Spleen (tissue), 11 donors: ENCODE measurements around the gene TTC34. TPM values are rescaled to one million over a fixed set of nuclear protein-coding genes. Genes with fewer than 3 reads are reported as not detected.
A peak's percentile ranks its signal among the peaks of the same experiment; 100 is the strongest.

Experiments used
- DNase-seq: peaks from one replicate; pipeline ENCODE4 v3.0.0-alpha.2; 2020
- H3K27ac ChIP-seq, 8 donors: fragments of 200-600 bp; sonication (generic) in 7 of 8; 1 replicate in 4 of 8; 2 replicates in 4 of 8; pipeline versions ENCODE4 v1.5.0 to v1.8.0; 2016 to 2021; ENCODE audit warnings: inconsistent platforms in 4 of 8, mild to moderate bottlenecking in 4 of 8, moderate library complexity in 1 of 8
- H3K27me3 ChIP-seq, 7 donors: fragments of 200-600 bp; sonication (generic) in 6 of 7; replicated peaks in 1 of 7; 1 replicate in 4 of 7; 2 replicates in 3 of 7; pipeline versions ENCODE4 v1.5.0 to v1.8.0; 2016 to 2021; ENCODE audit warnings: inconsistent platforms in 3 of 7, mild to moderate bottlenecking in 1 of 7
- H3K36me3 ChIP-seq, 6 donors: fragments of 200-600 bp; sonication (generic) in 5 of 6; 1 replicate in 4 of 6; 2 replicates in 2 of 6; pipeline versions ENCODE4 v1.5.0 to v1.8.0; 2016 to 2021; ENCODE audit warnings: inconsistent platforms in 2 of 6
- H3K4me1 ChIP-seq, 6 donors: fragments of 200-600 bp; sonication (generic) in 5 of 6; 1 replicate in 3 of 6; 2 replicates in 3 of 6; pipeline versions ENCODE4 v1.5.0 to v1.8.0; 2016 to 2021; ENCODE audit warnings: inconsistent platforms in 3 of 6
- H3K4me3 ChIP-seq, 8 donors: fragments of 200-600 bp; sonication (generic) in 7 of 8; 1 replicate in 4 of 8; 2 replicates in 4 of 8; pipeline versions ENCODE4 v1.5.0 to v1.8.0; 2016 to 2021; ENCODE audit warnings: inconsistent platforms in 4 of 8, mild to moderate bottlenecking in 4 of 8, moderate library complexity in 2 of 8
- H3K9me3 ChIP-seq, 8 donors: fragments of 200-600 bp; sonication (generic) in 7 of 8; 1 replicate in 4 of 8; 2 replicates in 4 of 8; pipeline versions ENCODE4 v1.5.0 to v1.8.0; 2016 to 2021; ENCODE audit warnings: inconsistent platforms in 4 of 8
- POLR2A ChIP-seq, 3 donors: fragments of 450-650 bp; IDR thresholded peaks; one replicate each; pipeline ENCODE4 v1.5.1; 2017; ENCODE audit warnings: antibody characterized with exemption in 3 of 3, mild to moderate bottlenecking in 1 of 3
- POLR2AphosphoS5 ChIP-seq, 3 donors: sonication (generic); formaldehyde crosslinking; IDR thresholded peaks; one replicate each; pipeline ENCODE4 v1.5.1; 2017; ENCODE audit warnings: antibody characterized with exemption in 3 of 3
- WGBS, 5 donors: extraction: QIAGEN DNeasy Blood & Tissue Kit in 3 of 5; methylation state at CpG; one replicate each; pipeline versions ENCODE4 v1.1.5 to v1.1.7; 2013 to 2018; 5-methylcytosine and 5-hydroxymethylcytosine counted together
- intact Hi-C: fragments of 100-400 bp; cut with DNase I; formaldehyde crosslinking; loops from one replicate; pipeline ENCODE4 v1.15.0; 2023; ENCODE audit warnings: low total_unique reads
- polyA plus RNA-seq, 3 donors: library from polyadenylated mRNA; stranded (reverse); fragments of 200-250 nt; gene quantifications; one replicate each; pipeline ENCODE4 v1.2.1, GENCODE V29; 2013
- total RNA-seq, 7 donors: library from RNA; depleted of rRNA in 3 of 7; stranded (reverse); fragments of >200 nt in 3 of 7; fragmentation: NEBNext Ultra II Directional in 4 of 7; extraction: Animal tissue kit (Norgen Biotek cat#: 25700) in 4 of 7; gene quantifications; one replicate each; pipeline versions ENCODE4 v1.1.0 to v1.2.1, GENCODE V29; 2016 to 2021
- TF ChIP-seq, protein P1 (sequence below), 11 experiments: fragments of 200-600 bp in 7 of 11; fragments of 450-650 bp in 4 of 11; sonication (generic) in 4 of 11; IDR thresholded peaks in 8 of 11; conservative IDR thresholded peaks in 3 of 11; 1 replicate in 7 of 11; 2 replicates in 4 of 11; pipeline versions ENCODE4 v1.4.0 to v1.8.0; 2016 to 2021; ENCODE audit warnings: antibody characterized with exemption in 11 of 11, inconsistent platforms in 4 of 11, mild to moderate bottlenecking in 1 of 11
- donor health status: healthy with polysubstance abuse.
- donor health status: DM: no; HTN: no; CAD: no; lungs with moderate emphysema.
- donor health status: DM: no; HTN: no; CAD: no.
- donor health status: Bipolar disorder and iron deficiency.
- donor health status: healthy.
- donor health status: DM: no; HTN: no; CAD: no.
- donor health status: DM: yes; HTN: yes; CAD: no.

TTC34 gene
- total and polyA plus RNA-seq, 10 donors = 0.09 to 2.8 (median 1.4) TPM

DNA sequence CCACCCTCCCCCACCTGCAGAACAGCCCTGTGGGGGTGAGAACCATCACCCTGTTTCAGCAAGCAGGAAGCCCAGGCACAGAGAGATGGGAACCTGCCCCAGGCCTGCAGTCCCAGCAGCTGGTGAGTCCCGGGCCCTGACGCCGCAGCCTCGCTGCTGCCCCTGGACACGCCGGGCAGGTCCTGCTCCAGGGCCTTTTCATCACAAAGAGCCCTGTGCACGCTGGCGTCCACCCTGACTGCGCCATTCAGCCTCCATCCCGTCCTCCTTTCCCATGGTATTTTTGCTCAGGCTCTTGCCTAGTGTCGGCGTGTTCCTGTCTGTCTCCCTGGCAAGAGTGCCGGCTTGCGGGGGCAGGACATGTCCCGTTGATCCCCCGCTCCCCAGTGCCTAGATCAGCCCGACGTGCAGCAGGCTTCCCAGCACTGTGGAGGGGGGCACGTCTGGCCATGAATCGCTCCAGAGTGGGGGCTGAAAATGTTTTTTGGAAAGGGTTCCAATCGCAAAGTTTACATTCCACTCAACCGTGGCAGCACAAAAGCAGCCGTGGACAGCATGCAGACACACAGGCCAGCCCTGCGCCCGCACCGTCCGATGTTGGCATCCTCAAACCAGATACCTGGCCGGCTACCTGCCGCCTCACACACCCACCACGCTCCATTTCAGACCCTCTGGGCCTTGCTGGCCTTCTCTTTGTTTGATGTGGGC is 6.3 kb upstream of the TTC34 start:
- Histone ChIP-seq H3K4me3 (no peak overlapping the region), H3K9me3 (peaks cover 0 to 12% (median 3%) of the 10 kb centered on the region in 8 donors), H3K4me1 (no peaks in the 10 kb centered on the region), H3K27ac (no peak overlapping the region), H3K27me3 (peaks cover 0 to 93% (median 7%) of the 10 kb centered on the region in 7 donors), H3K36me3 (no peaks in the 10 kb centered on the region)
- WGBS, 5 donors = 81 to 87% (median 83%) methylated on average over 30 of the region's 30 CpGs
- no peak for DNase-seq
- intact Hi-C loops = no loop called here
- TF ChIP-seq POLR2AphosphoS5 (IDR thresholded peaks at IDR 0.05) = no peak
- TF ChIP-seq, protein P1, sequence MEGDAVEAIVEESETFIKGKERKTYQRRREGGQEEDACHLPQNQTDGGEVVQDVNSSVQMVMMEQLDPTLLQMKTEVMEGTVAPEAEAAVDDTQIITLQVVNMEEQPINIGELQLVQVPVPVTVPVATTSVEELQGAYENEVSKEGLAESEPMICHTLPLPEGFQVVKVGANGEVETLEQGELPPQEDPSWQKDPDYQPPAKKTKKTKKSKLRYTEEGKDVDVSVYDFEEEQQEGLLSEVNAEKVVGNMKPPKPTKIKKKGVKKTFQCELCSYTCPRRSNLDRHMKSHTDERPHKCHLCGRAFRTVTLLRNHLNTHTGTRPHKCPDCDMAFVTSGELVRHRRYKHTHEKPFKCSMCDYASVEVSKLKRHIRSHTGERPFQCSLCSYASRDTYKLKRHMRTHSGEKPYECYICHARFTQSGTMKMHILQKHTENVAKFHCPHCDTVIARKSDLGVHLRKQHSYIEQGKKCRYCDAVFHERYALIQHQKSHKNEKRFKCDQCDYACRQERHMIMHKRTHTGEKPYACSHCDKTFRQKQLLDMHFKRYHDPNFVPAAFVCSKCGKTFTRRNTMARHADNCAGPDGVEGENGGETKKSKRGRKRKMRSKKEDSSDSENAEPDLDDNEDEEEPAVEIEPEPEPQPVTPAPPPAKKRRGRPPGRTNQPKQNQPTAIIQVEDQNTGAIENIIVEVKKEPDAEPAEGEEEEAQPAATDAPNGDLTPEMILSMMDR (IDR thresholded peaks at IDR 0.05 in 8 of 11, conservative IDR thresholded peaks at IDR 0.05 in 3 of 11) = no peak
- no peak for TF ChIP-seq POLR2A (IDR thresholded peaks at IDR 0.05)

DNA sequence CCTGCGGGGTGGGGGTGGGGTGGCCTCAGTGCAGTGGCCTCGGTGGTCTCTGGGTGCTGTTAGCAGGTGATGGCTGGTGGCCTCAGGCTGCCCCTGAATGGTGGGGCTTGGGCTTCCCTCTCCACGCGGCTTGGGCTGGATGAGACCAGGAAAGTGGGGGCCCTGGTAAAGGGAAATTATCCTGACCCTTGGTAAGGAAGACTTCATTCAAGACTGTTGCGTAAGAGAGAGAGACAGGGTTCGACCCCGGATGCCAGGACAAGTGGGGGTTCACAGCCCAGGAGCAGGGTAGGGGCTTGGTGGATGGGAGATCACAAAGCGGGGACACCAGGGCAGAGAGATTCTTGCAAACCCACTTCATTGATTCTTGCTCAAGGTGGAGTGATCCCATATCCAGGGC is 5.5 kb upstream of the TTC34 start:
- peaks cover 0 to 95% (median 11%) of the 10 kb centered on the region in 7 donors for H3K27me3 ChIP-seq
- peaks cover 0 to 4% (median under 1%) of the 10 kb centered on the region in 8 donors for H3K9me3 ChIP-seq
- intact Hi-C loops = no loop called here
- 70 to 88% (median 75%) methylated on average over 7 to 8 of the region's 8 CpGs for WGBS, 5 donors
- no peaks in the 10 kb centered on the region for H3K4me1 ChIP-seq
- H3K4me3 ChIP-seq = no peak overlapping the region
- TF ChIP-seq POLR2A (IDR thresholded peaks at IDR 0.05) (no peak), POLR2AphosphoS5 (IDR thresholded peaks at IDR 0.05) (no peak)
- TF ChIP-seq, protein P1 (IDR thresholded peaks at IDR 0.05 in 8 of 11, conservative IDR thresholded peaks at IDR 0.05 in 3 of 11) = no peak
- H3K36me3 ChIP-seq = no peaks in the 10 kb centered on the region
- DNase-seq = peak; percentile 39
- no peak overlapping the region for H3K27ac ChIP-seq

DNA sequence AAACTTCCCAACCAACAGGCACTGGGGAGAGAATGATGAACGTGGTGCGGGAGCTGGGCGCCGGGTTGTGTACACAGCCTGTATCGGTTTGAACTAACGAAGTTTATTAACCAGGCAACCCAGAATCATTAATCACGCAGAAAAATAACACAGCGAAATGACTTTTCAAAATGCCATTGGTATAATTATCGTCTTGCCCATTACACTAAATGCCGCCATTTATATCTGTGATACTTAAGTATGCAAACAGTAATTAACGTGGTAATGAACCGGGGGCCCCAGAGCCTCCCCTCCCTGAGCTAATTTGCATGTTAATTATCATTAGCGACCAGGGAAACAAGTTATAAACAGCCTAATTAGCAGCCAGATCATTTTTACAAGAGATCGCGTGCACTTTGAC is 5.1 kb upstream of the TTC34 start:
- no peaks in the 10 kb centered on the region for H3K9me3 ChIP-seq
- TF ChIP-seq POLR2AphosphoS5 (IDR thresholded peaks at IDR 0.05) = no peak
- TF ChIP-seq, protein P1 (IDR thresholded peaks at IDR 0.05 in 8 of 11, conservative IDR thresholded peaks at IDR 0.05 in 3 of 11) = no peak
- TF ChIP-seq POLR2A (IDR thresholded peaks at IDR 0.05) = no peak
- H3K4me3 ChIP-seq = no peak overlapping the region
- H3K27me3 ChIP-seq = peaks cover 0 to 97% (median 15%) of the 10 kb centered on the region in 7 donors
- 57 to 70% (median 67%) methylated on average over 15 of the region's 15 CpGs for WGBS, 5 donors
- no peak for DNase-seq
- no peak overlapping the region for H3K27ac ChIP-seq
- no peaks in the 10 kb centered on the region for H3K36me3 ChIP-seq
- H3K4me1 ChIP-seq = no peaks in the 10 kb centered on the region
- intact Hi-C loops = no loop called here

DNA sequence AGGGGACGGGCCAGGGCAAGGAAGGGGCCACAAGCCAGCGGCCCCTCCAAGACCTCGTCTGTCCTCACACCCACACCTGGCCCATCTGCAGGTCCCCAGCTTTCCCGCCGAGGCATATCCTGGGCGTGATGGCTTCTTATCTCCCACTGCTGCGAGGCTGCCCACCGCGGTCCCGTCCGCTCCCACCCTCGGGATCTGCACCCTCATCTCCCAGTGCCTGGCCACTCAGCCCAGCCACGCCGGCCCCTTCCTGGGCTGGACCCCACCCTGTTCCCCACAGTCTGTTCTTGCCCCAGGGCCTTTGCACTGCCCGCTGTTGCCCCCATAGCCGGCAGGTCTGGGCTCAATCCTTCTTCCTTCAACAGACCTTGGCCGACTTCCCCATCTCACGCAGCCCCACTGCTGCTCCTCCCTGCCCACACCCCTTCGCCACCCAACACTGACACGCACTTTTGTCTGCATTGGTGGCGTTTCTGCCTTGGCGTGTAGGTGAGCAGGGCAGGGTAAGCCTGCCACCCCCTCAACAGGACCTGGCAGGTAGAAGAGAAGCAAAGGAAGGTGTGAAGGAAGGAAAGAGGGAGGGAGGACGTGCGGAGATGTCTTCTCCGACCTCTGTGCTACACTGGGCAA is 4.4 kb upstream of the TTC34 start:
- 71 to 81% (median 79%) methylated on average over 23 to 25 of the region's 25 CpGs for WGBS, 5 donors
- Histone ChIP-seq H3K36me3 (no peaks in the 10 kb centered on the region), H3K9me3 (no peaks in the 10 kb centered on the region), H3K27me3 (peaks cover 0 to 98% (median 22%) of the 10 kb centered on the region in 7 donors), H3K27ac (no peak overlapping the region), H3K4me1 (no peaks in the 10 kb centered on the region), H3K4me3 (no peak overlapping the region)
- intact Hi-C loops = no loop called here
- TF ChIP-seq, protein P1 (IDR thresholded peaks at IDR 0.05 in 8 of 11, conservative IDR thresholded peaks at IDR 0.05 in 3 of 11) = no peak
- TF ChIP-seq POLR2AphosphoS5 (IDR thresholded peaks at IDR 0.05) = no peak
- TF ChIP-seq POLR2A (IDR thresholded peaks at IDR 0.05) = no peak
- peak; percentile 53 for DNase-seq
